K562 (cell line): ENCODE results near the gene PRKAR2B. TPM values are rescaled to one million over a fixed set of nuclear protein-coding genes. Genes with fewer than 3 reads are reported as not detected.

Experiments
- E2F6 ChIP-seq, 2 experiments: IDR thresholded peaks; 2 replicates each; pipeline ENCODE4 v1.6.1; 2011; ENCODE audit warnings: borderline replicate concordance in 1 of 2, control low read depth in 1 of 2, low read depth in 1 of 2, low read length in 1 of 2, mild to moderate bottlenecking in 1 of 2, mixed read lengths in 1 of 2, moderate library complexity in 1 of 2; ENCODE audit not compliant: insufficient read depth in 1 of 2, insufficient read length in 1 of 2, poor library complexity in 1 of 2, severe bottlenecking in 1 of 2; ENCODE audit errors: extremely low read depth in 1 of 2
- HBP1 ChIP-seq: fragments of 450-650 bp; formaldehyde crosslinking; IDR thresholded peaks from 2 replicates; pipeline ENCODE4 v1.4.0; 2022; ENCODE audit warnings: missing genetic modification characterization
- HNRNPL ChIP-seq: fragments of 200-400 bp; formaldehyde crosslinking; IDR thresholded peaks from 2 replicates; pipeline ENCODE4 v1.6.1; 2017; ENCODE audit warnings: low read depth, mild to moderate bottlenecking, low read length
- IFI16 ChIP-seq: fragments of 250-450 bp; sonication (Bioruptor Pico); IDR thresholded peaks from 2 replicates; pipeline ENCODE4 v2.1.2; 2022; ENCODE audit warnings: mild to moderate bottlenecking, inconsistent platforms
- L3MBTL2 ChIP-seq: fragments of 450-650 bp; IDR thresholded peaks from 2 replicates; pipeline ENCODE4 v1.6.1; 2016; ENCODE audit warnings: mild to moderate bottlenecking, moderate library complexity
- NR2C1 ChIP-seq, 2 experiments: fragments of 450-650 bp; IDR thresholded peaks; 2 replicates each; pipeline ENCODE4 v1.6.1; 2017; ENCODE audit warnings: mild to moderate bottlenecking in 2 of 2, antibody characterized with exemption in 1 of 2, inconsistent platforms in 1 of 2, missing compliant biosample characterization in 1 of 2, missing genetic modification characterization in 1 of 2
- PCBP2 ChIP-seq: fragments of 200-400 bp; formaldehyde crosslinking; IDR thresholded peaks from 2 replicates; pipeline ENCODE4 v1.6.1; 2018; ENCODE audit warnings: low read length, low read depth, mild to moderate bottlenecking, moderate library complexity; ENCODE audit not compliant: poor library complexity, severe bottlenecking
- RBM34 ChIP-seq: fragments of 200-400 bp; formaldehyde crosslinking; IDR thresholded peaks from 2 replicates; pipeline ENCODE4 v1.6.1; 2018; ENCODE audit warnings: low read length, borderline replicate concordance; ENCODE audit not compliant: insufficient read depth
- SAP30 ChIP-seq: fragments of 200-600 bp; sonication (generic); IDR thresholded peaks from 2 replicates; pipeline ENCODE4 v1.6.1; 2012; ENCODE audit warnings: borderline replicate concordance, low read depth, mild to moderate bottlenecking, moderate library complexity, low read length, control low read depth, inconsistent platforms; ENCODE audit not compliant: insufficient read depth, poor library complexity, severe bottlenecking
- STAT5B ChIP-seq: fragments of 250-450 bp; sonication (Bioruptor Pico); IDR thresholded peaks from 2 replicates; pipeline ENCODE4 v1.8.0; 2021; ENCODE audit warnings: mild to moderate bottlenecking, inconsistent platforms
- TARDBP ChIP-seq: fragments of 450-650 bp; IDR thresholded peaks from 2 replicates; pipeline ENCODE4 v1.6.1; 2016
- ZNF184 ChIP-seq: sonication (generic); formaldehyde crosslinking; IDR thresholded peaks from 2 replicates; pipeline ENCODE4 v1.5.0; 2020; ENCODE audit warnings: missing genetic modification reagents
- polyA plus RNA-seq, 8 experiments: library from polyadenylated mRNA; depleted of rRNA in 4 of 8; stranded (reverse) in 5 of 8; unstranded in 3 of 8; fragments of >200 nt; fragmentation: Nextera tagmentation in 2 of 8; fragmentation: Illumina TruSeq in 1 of 8; extraction: Ambion mirVana in 2 of 8; extraction: Trizol in 1 of 8; gene quantifications; 2 replicates each; pipeline versions ENCODE4 v1.2.1 to v1.2.3, GENCODE V29; 2011 to 2014; ENCODE audit warnings: inconsistent platforms in 1 of 8, missing spikeins in 1 of 8
- total RNA-seq, 7 experiments: library from RNA; depleted of rRNA in 6 of 7; stranded (reverse); fragments of >200 nt in 6 of 7; fragmentation: Illumina TruSeq in 2 of 7; extraction: Trizol in 2 of 7; gene quantifications; 2 replicates each; pipeline versions ENCODE4 v1.2.1 to v1.2.3, GENCODE V29; 2011 to 2021; ENCODE audit warnings: low replicate concordance in 1 of 7
- TF ChIP-seq, protein P1 (sequence below), 2 experiments: fragments of 450-650 bp in 1 of 2; IDR thresholded peaks; 2 replicates each; pipeline ENCODE4 v1.6.1; 2011 to 2017; ENCODE audit warnings: low read depth in 2 of 2, antibody characterized with exemption in 1 of 2, borderline replicate concordance in 1 of 2, low read length in 1 of 2, mild to moderate bottlenecking in 1 of 2, mixed read lengths in 1 of 2; ENCODE audit not compliant: control insufficient read depth in 1 of 2
- TF ChIP-seq, protein P2 (sequence below): IDR thresholded peaks from 2 replicates; pipeline ENCODE4 v1.6.1; 2011; ENCODE audit warnings: borderline replicate concordance, low read depth, mild to moderate bottlenecking, moderate library complexity, low read length; ENCODE audit not compliant: insufficient read depth, poor library complexity, severe bottlenecking

Gene PRKAR2B
- total and polyA plus RNA-seq, 9 of the 15 experiments (the other 6 are each of a cell fraction or from before 2014, with no cell fraction given): 59.0 to 173 (median 129) TPM

- TF ChIP-seq, protein P1, sequence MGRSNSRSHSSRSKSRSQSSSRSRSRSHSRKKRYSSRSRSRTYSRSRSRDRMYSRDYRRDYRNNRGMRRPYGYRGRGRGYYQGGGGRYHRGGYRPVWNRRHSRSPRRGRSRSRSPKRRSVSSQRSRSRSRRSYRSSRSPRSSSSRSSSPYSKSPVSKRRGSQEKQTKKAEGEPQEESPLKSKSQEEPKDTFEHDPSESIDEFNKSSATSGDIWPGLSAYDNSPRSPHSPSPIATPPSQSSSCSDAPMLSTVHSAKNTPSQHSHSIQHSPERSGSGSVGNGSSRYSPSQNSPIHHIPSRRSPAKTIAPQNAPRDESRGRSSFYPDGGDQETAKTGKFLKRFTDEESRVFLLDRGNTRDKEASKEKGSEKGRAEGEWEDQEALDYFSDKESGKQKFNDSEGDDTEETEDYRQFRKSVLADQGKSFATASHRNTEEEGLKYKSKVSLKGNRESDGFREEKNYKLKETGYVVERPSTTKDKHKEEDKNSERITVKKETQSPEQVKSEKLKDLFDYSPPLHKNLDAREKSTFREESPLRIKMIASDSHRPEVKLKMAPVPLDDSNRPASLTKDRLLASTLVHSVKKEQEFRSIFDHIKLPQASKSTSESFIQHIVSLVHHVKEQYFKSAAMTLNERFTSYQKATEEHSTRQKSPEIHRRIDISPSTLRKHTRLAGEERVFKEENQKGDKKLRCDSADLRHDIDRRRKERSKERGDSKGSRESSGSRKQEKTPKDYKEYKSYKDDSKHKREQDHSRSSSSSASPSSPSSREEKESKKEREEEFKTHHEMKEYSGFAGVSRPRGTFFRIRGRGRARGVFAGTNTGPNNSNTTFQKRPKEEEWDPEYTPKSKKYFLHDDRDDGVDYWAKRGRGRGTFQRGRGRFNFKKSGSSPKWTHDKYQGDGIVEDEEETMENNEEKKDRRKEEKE (IDR thresholded peaks at IDR 0.05; ENCODE audit: borderline replicate concordance in 1 of 2, control insufficient read depth in 1 of 2, low read depth in 2 of 2, low read length in 1 of 2): no peak
- TF ChIP-seq SAP30 (peak; percentile 98), TARDBP (peak; percentile 31; the same call in 1 of the 2 replicates), E2F6 (IDR thresholded peaks at IDR 0.05; ENCODE audit: borderline replicate concordance in 1 of 2, extremely low read depth in 1 of 2, insufficient read depth in 1 of 2, insufficient read length in 1 of 2, low read depth in 1 of 2, low read length in 1 of 2, poor library complexity in 1 of 2, severe bottlenecking in 1 of 2) (no peak), HNRNPL (no peak), PCBP2 (no peak), STAT5B (CRISPR knock-in tag) (no peak), ZNF184 (no peak), HBP1 (peak; percentile 95; the same call in 1 of the 2 replicates), L3MBTL2 (peak; percentile 80), NR2C1 (IDR thresholded peaks at IDR 0.05) (peak; percentile 89), NR2C1 (tag; IDR thresholded peaks at IDR 0.05) (peak; percentile 89), RBM34 (no peak), IFI16 (CRISPR knock-in tag) (no peak)
- TF ChIP-seq, protein P2, sequence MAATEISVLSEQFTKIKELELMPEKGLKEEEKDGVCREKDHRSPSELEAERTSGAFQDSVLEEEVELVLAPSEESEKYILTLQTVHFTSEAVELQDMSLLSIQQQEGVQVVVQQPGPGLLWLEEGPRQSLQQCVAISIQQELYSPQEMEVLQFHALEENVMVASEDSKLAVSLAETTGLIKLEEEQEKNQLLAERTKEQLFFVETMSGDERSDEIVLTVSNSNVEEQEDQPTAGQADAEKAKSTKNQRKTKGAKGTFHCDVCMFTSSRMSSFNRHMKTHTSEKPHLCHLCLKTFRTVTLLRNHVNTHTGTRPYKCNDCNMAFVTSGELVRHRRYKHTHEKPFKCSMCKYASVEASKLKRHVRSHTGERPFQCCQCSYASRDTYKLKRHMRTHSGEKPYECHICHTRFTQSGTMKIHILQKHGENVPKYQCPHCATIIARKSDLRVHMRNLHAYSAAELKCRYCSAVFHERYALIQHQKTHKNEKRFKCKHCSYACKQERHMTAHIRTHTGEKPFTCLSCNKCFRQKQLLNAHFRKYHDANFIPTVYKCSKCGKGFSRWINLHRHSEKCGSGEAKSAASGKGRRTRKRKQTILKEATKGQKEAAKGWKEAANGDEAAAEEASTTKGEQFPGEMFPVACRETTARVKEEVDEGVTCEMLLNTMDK: no peak
Measured at GRCh38 chr7:107168233-107169119, 124.0 kb downstream of the PRKAR2B start, which contains the start of gene HBP1 (continued).
